Panc1 (cell line): ENCODE data around the gene LMBRD2. TPM values are rescaled to one million over a fixed set of nuclear protein-coding genes. Genes with fewer than 3 reads are reported as not detected.

Experiments
- ATAC-seq: fragments of 200-7000 bp; cut with Tn5 transposase; 2 replicates; pipeline ENCODE4 v1.9.1; 2020; ENCODE audit warnings: mild to moderate bottlenecking, moderate library complexity
- BruUV-seq: library from RNA; stranded (reverse); fragments of 400-500 nt; replicated peaks from 2 replicates; lab custom pipeline; 2021; lab: Mats Ljungman, UMichigan
- CTCF ChIA-PET: fragments of 300-600 bp; sonication (Branson Sonifier 250); formaldehyde crosslinking; loops from one replicate; lab custom pipeline; 2022; ENCODE audit warnings: antibody characterized with exemption; lab: Charles Lee
- POLR2A ChIA-PET: fragments of 300-600 bp; sonication (Branson Sonifier 250); formaldehyde crosslinking; loops from one replicate; lab custom pipeline; 2022; ENCODE audit warnings: antibody characterized with exemption; lab: Charles Lee
- DNase-seq: peaks from one replicate; pipeline ENCODE4 v3.0.0-alpha.2; 2010; ENCODE audit warnings: low read depth, low spot score
- H3K27ac ChIP-seq: 2 replicates; pipeline ENCODE4 v1.5.1; 2011; ENCODE audit warnings: mild to moderate bottlenecking, low read length, inconsistent platforms
- H3K27me3 ChIP-seq: fragments of 200-500 bp; sonication (Bioruptor generic); 2 replicates; pipeline ENCODE4 v1.6.0; 2014; ENCODE audit warnings: low read length, inconsistent platforms; ENCODE audit not compliant: control insufficient read depth, insufficient read depth
- H3K36me3 ChIP-seq: fragments of 200-500 bp; sonication (Bioruptor generic); 2 replicates; pipeline ENCODE4 v1.5.1; 2014; ENCODE audit warnings: inconsistent platforms, mild to moderate bottlenecking, low read length, moderate library complexity; ENCODE audit not compliant: control insufficient read depth, insufficient read depth
- H3K4me1 ChIP-seq: 2 replicates; pipeline ENCODE4 v1.5.1; 2011; ENCODE audit warnings: inconsistent platforms, mild to moderate bottlenecking, low read length, moderate library complexity; ENCODE audit not compliant: control insufficient read depth, insufficient read depth
- H3K4me3 ChIP-seq, 2 experiments: 2 replicates each; pipeline ENCODE4 v1.5.1; 2011 to 2012; ENCODE audit warnings: low read depth in 2 of 2, low read length in 2 of 2, mild to moderate bottlenecking in 2 of 2, inconsistent platforms in 1 of 2, moderate library complexity in 1 of 2
- H3K9me3 ChIP-seq: fragments of 200-500 bp; sonication (Bioruptor generic); 2 replicates; pipeline ENCODE4 v1.5.1; 2014; ENCODE audit warnings: low read depth, mild to moderate bottlenecking, inconsistent platforms, low read length, moderate library complexity; ENCODE audit not compliant: control insufficient read depth, insufficient read depth
- CTCF ChIP-seq: fragments of 450-650 bp; IDR thresholded peaks from 2 replicates; pipeline ENCODE4 v1.5.1; 2017; ENCODE audit warnings: mild to moderate bottlenecking
- POLR2AphosphoS5 ChIP-seq: IDR thresholded peaks from 2 replicates; pipeline ENCODE4 v1.6.1; 2012; ENCODE audit warnings: mild to moderate bottlenecking, low read depth, low read length, moderate library complexity
- SIN3A ChIP-seq: IDR thresholded peaks from 2 replicates; pipeline ENCODE4 v1.6.1; 2012; ENCODE audit warnings: low read depth, mild to moderate bottlenecking, low read length, moderate library complexity, borderline replicate concordance; ENCODE audit not compliant: insufficient read depth
- TCF7L2 ChIP-seq: IDR thresholded peaks from 2 replicates; pipeline ENCODE4 v1.6.1; 2011; ENCODE audit warnings: mild to moderate bottlenecking, low read depth, low read length, inconsistent platforms
- in situ Hi-C: cut with HindIII; loops from 2 replicates; pipeline ENCODE4 v1.10.0; 2016; ENCODE audit warnings: low sequenced_read_pairs, low pct_unique_long_range_greater_than_20kb
- intact Hi-C: fragments of 100-400 bp; cut with micrococcal nuclease; formaldehyde crosslinking; loops from one replicate; pipeline ENCODE4 v1.10.0; 2022; ENCODE audit not compliant: unreplicated experiment
- total RNA-seq: library from RNA; stranded (reverse); gene quantifications from one replicate; pipeline ENCODE4 v1.2.1, GENCODE V29; 2021; ENCODE audit not compliant: unreplicated experiment
- TF ChIP-seq, protein P1 (sequence below), 2 experiments: IDR thresholded peaks; 2 replicates each; pipeline ENCODE4 v1.6.1; 2011 to 2012; ENCODE audit warnings: low read depth in 2 of 2, control low read depth in 1 of 2, low read length in 1 of 2, mild to moderate bottlenecking in 1 of 2, moderate library complexity in 1 of 2; ENCODE audit not compliant: insufficient read depth in 1 of 2

LMBRD2 gene
- total RNA-seq, 1 experiment from 2014 or later = 7.1 TPM

GRCh38 chr5:36168737-36169136 lies 17.1 kb upstream of the LMBRD2 start:
- no peaks in the 10 kb centered on the region for H3K9me3 ChIP-seq
- intact Hi-C loops = no loop called here
- H3K4me1 ChIP-seq = no peaks in the 10 kb centered on the region
- ChIA-PET POLR2A (no interaction called here), CTCF (no interaction called here)
- TF ChIP-seq, protein P1, sequence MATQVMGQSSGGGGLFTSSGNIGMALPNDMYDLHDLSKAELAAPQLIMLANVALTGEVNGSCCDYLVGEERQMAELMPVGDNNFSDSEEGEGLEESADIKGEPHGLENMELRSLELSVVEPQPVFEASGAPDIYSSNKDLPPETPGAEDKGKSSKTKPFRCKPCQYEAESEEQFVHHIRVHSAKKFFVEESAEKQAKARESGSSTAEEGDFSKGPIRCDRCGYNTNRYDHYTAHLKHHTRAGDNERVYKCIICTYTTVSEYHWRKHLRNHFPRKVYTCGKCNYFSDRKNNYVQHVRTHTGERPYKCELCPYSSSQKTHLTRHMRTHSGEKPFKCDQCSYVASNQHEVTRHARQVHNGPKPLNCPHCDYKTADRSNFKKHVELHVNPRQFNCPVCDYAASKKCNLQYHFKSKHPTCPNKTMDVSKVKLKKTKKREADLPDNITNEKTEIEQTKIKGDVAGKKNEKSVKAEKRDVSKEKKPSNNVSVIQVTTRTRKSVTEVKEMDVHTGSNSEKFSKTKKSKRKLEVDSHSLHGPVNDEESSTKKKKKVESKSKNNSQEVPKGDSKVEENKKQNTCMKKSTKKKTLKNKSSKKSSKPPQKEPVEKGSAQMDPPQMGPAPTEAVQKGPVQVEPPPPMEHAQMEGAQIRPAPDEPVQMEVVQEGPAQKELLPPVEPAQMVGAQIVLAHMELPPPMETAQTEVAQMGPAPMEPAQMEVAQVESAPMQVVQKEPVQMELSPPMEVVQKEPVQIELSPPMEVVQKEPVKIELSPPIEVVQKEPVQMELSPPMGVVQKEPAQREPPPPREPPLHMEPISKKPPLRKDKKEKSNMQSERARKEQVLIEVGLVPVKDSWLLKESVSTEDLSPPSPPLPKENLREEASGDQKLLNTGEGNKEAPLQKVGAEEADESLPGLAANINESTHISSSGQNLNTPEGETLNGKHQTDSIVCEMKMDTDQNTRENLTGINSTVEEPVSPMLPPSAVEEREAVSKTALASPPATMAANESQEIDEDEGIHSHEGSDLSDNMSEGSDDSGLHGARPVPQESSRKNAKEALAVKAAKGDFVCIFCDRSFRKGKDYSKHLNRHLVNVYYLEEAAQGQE (IDR thresholded peaks at IDR 0.05; ENCODE audit: insufficient read depth in 1 of 2, low read depth in 2 of 2, low read length in 1 of 2) = no peak
- no peak for TF ChIP-seq POLR2AphosphoS5
- TF ChIP-seq CTCF = no peak
- TF ChIP-seq SIN3A = no peak
- no peak for TF ChIP-seq TCF7L2
- no TSS peak for BruUV-seq
- in situ Hi-C loops = no loop called here
- no peaks in the 10 kb centered on the region for H3K27me3 ChIP-seq
- H3K27ac ChIP-seq = no peak overlapping the region
- H3K36me3 ChIP-seq = peaks cover 16% of the 10 kb centered on the region
- DNase-seq = no peak
- no peak overlapping the region for H3K4me3 ChIP-seq
- ATAC-seq = no peak

- Histone ChIP-seq H3K27ac (no peak overlapping the region), H3K4me3 (no peak overlapping the region), H3K27me3 (no peaks in the 10 kb centered on the region), H3K9me3 (no peaks in the 10 kb centered on the region), H3K36me3 (peaks cover 4% of the 10 kb centered on the region; the same call in 1 of the 2 replicates), H3K4me1 (no peaks in the 10 kb centered on the region)
- in situ Hi-C loops (no loop called here), intact Hi-C loops (no loop called here)
- ChIA-PET CTCF (no interaction called here), POLR2A (no interaction called here)
- no peak for DNase-seq
- no TSS peak for BruUV-seq
- no peak for ATAC-seq
- TF ChIP-seq SIN3A = no peak
- no peak for TF ChIP-seq TCF7L2
- TF ChIP-seq, protein P1 (IDR thresholded peaks at IDR 0.05; ENCODE audit: insufficient read depth in 1 of 2, low read depth in 2 of 2, low read length in 1 of 2) = no peak
- no peak for TF ChIP-seq POLR2AphosphoS5
- TF ChIP-seq CTCF = no peak
Observed at GRCh38 chr5:36164461-36164860, 12.8 kb upstream of the LMBRD2 start.
